HG02798 (cell line): ENCODE data around the gene SNAPC2.
"Not testable (repeated sequence)": the region's sequence is repeated elsewhere in the genome, so short reads cannot be mapped to it uniquely, and the experiment has no call there.

Experiments
- ATAC-seq: cut with Tn5 transposase; IDR thresholded peaks from one replicate; pipeline ENCODE4 v1.9.1; 2021; ENCODE audit warnings: mild to moderate bottlenecking; ENCODE audit not compliant: unreplicated experiment, poor library complexity

SNAPC2 gene

DNA sequence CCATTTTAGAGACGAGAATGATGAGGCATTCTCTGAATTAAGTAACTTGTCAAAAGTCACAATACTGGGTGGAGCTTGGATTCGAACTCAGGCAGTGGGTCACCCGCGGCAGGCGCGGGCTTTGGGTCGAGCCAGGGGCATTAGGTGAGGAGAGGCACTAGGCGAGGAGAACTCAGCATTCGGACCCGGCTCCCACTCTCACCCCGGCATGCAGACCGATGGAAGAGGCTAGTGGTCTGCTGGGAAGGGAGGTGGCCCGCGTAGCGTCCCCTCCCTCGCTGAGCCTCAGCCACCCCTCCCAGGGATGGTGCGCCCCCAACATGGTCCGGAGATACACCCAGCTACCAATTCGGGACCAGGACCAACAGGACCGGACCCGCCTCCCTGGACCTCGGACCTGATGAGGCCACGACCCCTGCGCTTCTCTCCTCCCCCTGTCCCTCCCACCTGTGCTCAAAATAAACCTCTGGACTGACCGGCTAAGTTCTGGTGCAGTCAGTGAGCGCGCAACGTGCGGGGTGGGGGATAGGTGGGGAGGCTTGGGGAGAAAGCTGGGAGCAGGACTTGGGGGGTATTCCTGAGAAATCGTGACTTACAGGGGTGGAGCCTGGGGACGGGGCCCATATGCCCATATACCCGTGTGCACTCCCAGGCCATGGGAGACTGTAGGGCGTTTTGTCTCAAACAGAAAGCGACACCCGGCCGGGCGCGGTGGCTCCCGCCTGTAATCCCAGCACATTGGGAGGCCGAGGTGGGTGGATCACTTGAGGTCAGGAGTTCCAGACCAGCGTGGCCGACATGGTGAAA is 1.3 kb upstream of the SNAPC2 start:
- ATAC-seq, result no peak

DNA sequence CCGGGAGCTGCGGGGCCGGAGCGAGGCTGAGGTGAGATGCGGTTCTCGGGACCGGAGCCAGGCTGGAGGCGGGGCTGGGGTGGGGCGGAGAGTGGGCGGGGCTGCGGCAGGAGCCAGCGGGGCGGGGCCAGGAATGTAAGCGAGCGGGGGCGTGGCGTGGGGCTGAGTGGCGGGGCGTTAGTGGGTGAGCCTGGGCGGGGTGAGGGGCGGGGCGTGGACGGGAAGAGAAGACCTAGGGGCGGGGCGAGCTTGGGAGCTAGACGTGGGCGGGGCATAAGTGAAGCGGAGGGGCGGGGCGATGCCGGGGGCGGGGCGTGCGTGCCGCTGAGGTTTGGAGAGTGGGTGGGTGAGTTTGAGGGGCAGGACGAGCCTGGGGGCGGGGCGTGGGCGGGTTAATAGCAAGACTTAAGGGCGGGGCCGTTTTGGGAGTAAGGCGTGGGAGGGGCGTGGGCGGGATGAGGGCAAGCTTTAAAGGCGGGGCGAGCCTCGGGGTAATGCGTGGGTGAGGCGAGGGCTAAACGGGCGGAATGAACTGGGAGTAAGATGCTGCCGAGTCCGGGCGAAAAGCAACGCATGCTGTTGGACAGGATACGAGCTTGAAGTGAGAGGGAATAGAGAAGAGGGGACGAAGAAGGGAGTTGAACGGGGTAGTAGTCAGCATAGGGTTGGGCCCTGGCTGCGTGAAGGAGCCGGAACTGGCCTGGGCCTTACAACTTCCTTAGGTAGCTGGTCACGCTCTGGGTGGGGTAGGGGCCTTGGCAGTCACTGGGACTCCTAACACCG is 572 bp downstream of the SNAPC2 start:
- ATAC-seq, result peak; percentile 59

DNA sequence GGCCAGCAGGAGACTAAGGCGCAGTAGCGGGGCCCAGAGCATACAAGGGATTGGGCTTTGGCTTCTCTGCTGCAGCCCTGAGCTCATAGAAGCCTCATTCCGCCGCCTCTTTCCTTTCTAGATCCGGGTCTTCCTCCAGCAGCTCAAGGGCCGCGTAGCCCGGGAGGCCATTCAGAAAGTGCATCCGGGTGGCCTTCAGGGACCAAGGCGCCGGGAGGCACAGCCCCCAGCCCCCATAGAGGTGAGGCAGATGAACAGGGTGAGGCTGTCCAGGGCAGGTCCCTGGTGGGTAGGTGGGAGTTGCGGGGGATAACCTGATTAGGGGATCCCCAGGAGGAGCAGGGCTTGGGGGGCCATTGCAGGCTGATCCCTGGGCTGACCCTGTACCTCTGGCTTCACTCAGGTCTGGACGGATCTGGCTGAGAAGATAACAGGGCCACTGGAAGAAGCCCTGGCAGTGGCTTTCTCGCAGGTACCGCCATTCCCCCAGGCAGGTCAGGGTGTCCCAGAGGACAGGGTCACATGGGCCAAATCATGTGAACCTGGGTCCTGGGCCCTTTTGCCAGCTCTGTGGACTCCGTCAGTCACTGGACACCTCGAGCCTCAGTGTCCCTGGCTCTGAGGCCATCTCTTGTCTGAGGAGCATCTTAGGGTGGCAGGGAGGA is 1.3 kb downstream of the SNAPC2 start:
- no peak for ATAC-seq

DNA sequence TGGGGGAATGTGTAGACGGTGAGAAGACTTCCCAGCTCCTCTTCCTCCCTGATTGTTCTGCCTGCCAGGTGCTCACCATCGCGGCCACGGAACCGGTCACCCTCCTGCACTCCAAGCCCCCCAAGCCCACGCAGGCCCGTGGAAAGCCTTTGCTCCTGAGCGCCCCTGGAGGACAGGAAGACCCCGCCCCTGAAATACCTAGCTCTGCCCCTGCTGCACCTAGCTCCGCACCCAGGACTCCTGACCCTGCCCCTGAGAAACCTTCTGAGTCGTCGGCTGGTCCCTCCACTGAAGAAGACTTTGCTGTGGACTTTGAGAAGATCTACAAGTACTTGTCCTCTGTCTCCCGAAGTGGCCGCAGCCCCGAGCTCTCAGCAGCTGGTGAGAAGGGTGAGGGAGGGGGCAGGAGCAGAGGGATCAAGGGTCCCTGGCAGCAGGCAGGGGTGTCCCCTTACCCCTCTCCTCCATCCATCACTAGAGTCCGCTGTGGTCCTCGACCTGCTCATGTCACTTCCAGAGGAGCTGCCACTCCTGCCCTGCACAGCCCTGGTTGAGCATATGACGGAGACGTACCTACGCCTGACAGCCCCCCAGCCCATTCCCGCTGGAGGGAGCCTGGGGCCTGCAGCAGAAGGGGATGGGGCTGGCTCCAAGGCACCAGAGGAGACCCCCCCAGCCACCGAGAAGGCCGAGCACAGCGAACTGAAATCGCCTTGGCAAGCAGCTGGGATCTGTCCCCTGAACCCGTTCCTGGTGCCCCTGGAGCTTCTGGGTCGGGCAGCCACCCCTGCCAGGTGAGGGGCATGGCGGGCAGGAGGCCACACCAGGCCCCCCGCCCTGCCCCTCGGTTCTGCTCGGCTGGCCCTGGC is 2.1 kb downstream of the SNAPC2 start:
- ATAC-seq, result no peak

DNA sequence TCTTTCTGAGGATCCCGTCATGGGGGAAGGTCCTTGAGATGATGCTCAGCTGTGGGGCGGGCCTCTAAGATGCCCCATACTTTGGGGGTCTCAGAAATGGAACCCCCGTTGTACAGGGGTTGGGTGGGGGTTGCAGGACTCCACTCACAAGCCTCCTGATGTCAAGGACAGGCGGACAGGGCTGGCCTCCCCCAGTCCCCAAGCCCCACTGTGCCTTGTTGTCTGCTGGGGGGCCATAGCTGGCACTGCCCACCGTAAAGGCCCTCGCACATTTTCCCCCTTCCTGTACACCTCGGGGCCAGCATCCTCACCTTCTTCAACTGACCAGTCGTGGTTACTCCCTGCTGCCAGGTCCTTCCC is 2.7 kb downstream of the SNAPC2 start:
- no peak for ATAC-seq

DNA sequence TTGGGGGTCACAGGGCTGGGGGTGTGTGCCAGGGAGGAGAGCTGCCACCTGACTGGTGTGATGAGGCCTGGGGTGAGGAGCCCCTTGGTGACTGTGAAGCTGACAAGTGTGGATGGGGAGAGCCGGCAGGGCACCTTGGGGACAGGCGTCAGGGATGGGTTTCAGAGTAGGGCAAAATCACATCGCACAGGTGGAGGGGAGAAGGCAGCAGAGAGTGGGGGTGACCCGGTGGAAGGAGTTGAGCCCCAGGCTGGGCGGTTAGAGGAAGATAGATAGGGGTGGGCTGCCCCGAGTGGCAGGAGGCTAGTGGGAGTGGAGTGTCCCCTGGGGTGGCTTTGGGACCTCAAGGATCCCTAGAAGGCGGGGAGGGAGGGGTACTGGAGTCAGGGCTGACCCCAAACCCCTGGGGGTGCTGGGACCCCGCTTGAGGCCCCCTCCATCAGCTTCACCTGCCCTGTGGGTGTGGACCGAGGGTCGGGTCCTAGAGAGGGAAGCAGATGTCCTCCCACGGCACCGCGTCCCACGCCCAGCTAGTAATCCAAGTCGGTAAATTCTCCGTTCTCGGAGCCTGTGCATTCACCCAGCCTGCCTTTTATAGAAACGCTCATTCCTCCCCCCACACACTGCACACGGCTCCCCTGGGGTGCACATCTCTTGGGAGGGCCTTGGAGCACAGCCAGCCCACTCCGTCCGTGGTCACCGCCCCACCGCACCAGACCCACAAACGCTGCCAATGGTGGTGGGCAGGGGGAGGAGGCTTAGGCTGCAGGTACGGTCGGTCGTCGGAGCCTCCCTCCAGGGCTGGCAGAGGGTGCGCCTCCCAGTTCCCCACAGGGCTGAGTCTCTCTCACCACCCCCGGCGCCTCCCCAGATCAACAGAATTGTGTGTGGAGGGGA is 3.4 kb downstream of the SNAPC2 start:
- no peak for ATAC-seq

DNA sequence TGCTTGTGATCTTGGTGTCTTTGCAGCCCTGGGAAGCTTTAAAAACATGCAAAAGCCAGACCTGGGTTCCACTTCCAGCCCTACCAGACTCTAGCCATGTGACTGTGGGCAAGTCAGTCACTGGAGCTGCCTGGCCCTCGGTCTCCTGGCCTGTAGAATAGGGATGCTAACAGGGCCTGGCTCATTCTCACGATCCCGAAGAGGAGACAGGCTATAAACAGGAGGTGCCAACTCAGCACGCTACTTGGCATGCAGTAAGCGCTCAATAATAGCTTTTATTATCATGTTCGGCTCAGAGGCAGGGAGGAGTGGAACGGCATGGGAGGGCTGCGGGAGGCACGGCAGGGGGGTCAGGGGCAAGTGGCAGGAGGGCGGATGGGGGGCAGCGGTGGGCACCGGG is 4.1 kb downstream of the SNAPC2 start:
- ATAC-seq, result no peak

DNA sequence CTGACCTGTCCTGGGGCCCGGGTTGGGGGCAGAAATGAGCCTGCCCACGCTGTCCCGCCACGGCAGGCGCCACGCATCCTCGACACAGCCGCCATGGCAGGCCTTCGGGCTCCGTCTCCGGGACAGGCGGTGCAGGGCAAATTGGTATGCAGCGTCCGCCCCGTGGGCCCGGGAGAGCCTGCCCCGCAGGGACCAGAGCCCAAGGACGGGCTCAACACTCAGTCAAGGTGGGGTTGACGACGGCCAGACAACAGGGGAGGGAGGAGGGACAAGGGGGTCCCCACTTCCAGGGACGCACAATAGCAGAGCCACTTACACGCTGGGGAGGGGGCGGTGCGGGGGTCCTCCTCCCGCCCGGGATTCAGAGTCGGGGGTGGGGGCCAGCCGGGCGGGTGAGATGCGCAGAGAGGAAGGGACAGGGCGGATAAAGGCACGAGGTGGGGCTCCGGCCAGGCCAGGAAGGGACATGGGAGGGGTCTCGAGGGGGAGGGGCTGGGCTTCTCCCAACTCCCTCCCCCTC is 4.6 kb downstream of the SNAPC2 start:
- ATAC-seq, result no peak

DNA sequence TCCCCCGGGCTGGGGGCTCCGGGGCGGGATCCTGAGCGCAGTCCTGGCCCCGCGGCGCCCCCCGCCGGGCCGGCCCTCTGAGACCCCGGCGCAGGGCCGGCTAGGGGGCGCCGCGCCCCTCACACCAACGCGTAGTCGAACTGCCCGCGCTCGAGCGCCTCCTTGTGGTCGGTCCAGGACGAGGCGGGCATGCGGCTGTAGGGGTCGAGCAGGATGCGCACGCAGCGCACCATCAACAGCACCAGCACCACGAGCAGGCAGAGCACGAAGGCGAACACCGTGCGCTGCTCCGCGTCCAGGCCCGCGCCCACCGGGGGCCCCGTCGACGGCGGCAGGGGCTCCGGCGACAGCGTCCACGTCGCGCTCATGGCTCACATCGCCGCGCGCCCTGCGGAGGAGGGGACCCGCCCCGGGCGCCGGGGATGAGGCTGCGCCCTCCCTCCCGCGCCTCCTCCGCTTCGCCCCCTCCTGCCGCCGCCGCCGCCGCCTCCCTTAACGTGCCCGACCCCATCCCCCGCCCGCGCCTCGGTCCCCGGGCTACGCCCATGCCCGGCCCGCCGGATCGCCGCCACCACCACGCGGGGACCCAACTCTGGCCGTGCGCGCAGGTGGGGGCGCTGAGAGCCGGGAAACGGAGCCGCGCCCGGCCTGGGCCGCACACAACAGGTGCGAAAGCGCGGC is 5.2 kb downstream of the SNAPC2 start:
- peak; percentile 19 for ATAC-seq

DNA sequence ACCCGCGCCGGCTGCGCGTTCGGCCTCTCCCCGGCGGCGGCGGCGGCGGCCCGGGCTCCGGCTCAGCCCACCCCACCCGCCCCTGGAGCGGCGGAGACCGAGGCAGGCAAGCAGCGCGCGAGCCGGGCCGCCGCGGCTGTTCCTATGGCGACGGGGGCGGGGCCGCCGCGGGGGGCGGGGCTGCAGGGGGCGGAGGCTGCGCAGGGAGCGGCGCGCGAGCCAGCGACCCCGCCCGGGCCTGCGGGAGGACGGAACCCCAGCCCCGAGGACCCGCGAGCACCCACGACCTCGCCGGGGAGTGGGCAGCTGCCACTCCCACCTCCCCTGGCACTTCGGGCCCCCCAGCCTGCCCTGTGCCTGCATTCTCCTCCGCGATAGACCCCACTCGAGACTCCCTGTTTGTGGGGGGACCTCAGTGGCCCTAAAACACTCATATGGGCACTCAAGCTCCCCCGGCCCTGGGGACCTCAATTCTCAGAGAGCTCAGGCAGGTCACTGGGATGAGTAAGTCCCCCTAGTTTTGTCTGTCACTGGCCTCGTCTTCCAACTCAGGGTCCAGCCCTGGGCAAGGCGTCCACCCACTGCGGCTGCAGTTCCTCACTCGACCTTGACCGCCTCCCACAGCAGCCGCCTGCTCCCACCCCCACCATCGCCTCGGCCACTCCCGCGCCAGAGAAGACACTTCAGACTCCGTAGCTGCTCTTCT is 6.0 kb downstream of the SNAPC2 start, which contains the start of gene CTXN1:
Gene CTXN1 (minus strand): TSS at position 115 of the 706 bp plus-strand sequence. CDS start 597 bp downstream, outside the sequence.
- peak; percentile 43 for ATAC-seq

DNA sequence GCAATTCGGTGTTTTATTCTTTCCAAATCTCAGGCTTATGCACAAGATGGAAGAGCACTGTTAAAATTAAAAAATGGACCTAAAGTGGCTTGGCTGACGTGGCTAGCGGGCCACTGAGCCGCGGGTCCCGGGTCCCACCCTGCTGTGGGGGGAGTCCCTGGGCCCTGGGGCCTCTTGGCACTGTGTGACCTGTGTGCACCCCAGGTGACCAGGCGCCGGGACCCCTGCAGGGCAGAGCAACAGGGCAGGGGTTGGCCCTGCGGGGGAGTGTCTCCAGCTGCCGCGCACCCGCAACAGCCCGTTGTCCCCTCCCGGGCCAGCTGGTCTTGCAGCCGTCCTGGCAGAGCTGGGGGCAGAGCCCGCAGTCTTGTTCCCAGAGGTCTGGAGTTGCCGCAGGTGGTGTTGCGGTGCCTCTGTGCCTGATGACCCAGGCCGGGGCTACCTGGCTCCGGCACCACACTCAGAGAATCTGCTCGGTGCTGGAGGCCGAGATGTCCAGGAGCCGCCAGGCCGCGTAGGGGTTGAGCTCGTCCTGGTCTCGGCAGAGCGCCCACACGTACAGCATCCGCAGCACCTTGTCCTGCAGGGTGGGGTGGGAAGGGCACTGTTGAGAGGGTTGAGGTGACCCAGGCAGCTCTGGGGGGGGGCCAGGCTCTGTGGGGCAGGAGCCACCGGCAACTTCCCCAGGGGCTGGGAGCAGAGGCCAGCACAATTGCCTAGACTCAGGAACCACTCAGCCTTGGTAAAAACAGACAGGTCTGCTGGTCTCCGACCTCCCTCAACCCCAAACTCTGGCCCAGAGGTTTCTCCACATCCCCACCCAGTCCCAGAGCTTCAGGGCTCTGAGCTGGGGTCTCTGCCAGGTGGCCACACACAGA is 6.8 kb downstream of the SNAPC2 start:
- no peak for ATAC-seq

DNA sequence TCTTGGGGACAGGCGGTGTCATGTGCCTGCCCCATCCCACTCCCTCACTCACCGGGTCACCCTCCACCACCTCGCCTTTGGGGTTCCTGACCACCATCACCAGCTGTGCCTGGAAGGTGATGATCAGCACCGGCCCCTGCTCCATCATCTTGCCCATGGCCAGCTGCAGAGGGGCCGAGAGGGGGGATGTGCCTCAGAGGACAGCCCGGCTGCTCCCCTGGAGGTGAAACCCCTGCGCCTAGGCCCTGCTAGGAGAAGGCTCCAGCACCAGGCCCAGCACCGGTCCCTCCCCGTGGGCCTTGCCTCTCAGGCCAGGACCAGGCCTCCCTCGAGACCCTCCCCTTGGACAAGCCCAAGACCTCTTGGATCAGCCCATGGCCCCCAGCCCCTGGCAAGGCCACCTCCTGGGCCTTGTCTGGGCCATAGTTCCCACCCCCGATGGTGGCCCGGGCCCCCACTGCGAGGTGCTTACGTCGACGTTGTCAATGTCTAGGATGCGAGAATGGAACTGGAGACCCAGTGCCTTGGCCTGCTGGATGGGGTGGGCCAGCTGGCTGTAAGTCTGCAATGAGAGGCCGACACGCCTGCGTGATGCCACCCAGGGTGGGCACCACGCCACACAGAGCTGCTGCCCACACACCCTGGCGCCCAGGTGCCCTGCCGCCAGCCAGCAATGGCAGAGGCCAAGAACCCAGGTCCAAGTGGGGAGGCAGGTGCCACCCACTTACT is 7.6 kb downstream of the SNAPC2 start:
- no peak for ATAC-seq

DNA sequence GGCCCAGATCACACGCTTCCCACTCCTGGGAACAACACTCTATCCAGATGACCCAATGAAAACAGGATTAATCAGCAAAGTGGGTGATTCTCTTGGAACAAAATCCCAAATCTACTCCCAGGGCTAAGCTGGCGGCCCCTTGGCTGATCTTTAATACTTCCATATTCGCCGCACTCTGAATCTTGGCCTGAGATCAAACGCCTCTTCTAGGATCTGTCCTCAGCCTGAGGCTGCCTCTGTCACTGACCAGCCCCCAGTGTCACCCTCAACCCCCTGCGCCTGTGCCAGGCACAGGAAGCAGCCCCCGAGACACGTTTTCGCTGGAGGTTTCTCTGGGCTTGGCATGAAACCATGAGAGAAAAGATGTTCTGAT is 8.2 kb downstream of the SNAPC2 start:
- ATAC-seq, result no peak

DNA sequence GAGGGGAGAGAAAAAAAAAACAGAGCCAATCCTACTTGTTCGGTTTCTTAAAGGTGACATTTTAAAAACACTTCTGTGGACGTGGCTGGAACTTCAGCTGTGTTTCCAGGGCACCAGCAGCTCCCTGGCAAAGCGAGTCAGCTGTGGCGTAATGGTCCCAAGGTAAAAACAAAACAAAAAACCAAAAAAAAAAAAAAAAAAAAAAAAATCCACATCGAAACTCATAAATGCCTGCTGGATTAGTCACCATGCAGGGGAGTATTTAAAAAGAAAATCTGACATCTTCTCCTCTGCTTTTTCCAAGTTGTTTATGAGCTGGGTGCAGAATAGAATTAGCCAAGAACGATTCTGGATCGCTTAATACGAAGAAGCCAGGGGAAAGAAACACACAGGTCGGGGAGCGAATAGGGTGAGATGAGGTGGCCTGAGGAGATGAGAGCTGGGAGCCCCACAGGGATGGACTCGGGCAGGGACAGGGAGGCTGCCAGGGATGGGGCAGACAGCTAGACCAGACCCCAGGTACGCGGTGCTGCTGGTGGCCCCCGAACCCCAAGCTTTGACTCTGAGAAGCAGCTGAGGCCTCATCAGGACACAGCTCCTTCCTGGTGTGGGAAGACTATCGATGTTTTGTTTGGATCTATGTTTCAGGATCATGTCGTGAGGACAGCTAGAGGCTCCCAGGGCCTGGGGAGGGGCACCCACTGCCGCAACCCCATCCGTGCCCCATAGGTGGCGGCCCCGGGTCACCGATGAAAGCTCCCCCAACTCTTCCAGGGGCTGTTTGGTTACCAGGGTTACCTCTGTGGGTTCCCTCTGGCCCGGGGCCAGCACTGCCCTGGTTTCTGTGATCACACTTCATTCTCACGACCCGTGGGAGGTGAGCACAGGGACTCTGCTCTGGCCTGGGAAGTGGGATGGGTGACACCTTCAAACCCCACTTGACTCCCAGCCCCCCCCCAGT is 8.9 kb downstream of the SNAPC2 start:
- ATAC-seq, result no peak

DNA sequence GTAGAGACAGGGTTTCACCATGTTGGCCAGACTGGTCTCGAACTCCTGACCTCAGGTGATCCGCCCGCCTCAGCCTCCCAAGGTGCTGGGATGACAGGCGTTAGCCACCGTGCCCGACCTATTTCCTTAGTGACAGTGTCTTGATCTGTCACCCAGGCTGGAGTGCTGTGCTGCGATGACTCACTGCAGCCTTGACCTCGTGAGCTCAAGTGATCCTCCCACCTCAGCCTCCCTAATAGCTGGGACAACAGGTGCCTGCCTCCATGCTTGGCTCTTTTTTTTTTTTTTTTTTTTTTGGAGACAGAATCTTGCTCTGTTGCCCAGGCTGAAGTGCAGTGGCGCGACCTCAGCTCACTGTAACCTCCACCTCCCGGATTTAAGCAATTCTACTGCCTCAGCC is 9.9 kb downstream of the SNAPC2 start:
- not testable (repeated sequence) for ATAC-seq
